Spinal cord (tissue), 10 donors: ENCODE measurements around the gene NOL4L. TPM values are rescaled to one million over a fixed set of nuclear protein-coding genes. Genes with fewer than 3 reads are reported as not detected.

ENCODE experiments used
- DNase-seq, 6 donors: peaks; one replicate each; pipeline versions ENCODE4 v3.0.0 to v3.0.0-alpha.2; 2013 to 2015; ENCODE audit warnings: low spot score in 6 of 6, low read depth in 4 of 6
- H3K27ac ChIP-seq: one replicate; pipeline ENCODE4 v1.5.1; 2013; ENCODE audit warnings: low read depth, low read length, control low read depth
- H3K27me3 ChIP-seq: one replicate; pipeline ENCODE4 v1.6.1; 2013; ENCODE audit warnings: low read length; ENCODE audit not compliant: control insufficient read depth, insufficient read depth
- H3K36me3 ChIP-seq: one replicate; pipeline ENCODE4 v1.6.1; 2013; ENCODE audit warnings: low read length; ENCODE audit not compliant: control insufficient read depth, insufficient read depth
- H3K4me1 ChIP-seq: one replicate; pipeline ENCODE4 v1.6.1; 2013; ENCODE audit warnings: low read length; ENCODE audit not compliant: control insufficient read depth, insufficient read depth
- H3K4me3 ChIP-seq: one replicate; pipeline ENCODE4 v1.5.1; 2013; ENCODE audit warnings: low read depth, low read length, control low read depth
- H3K9me3 ChIP-seq: one replicate; pipeline ENCODE4 v1.6.1; 2013; ENCODE audit warnings: low read length; ENCODE audit not compliant: control insufficient read depth, insufficient read depth
- WGBS: methylation state at CpG from one replicate; pipeline ENCODE4 v1.1.5; 2013; ENCODE audit warnings: missing lambda C conversion rate; ENCODE audit not compliant: insufficient coverage; 5-methylcytosine and 5-hydroxymethylcytosine counted together
- polyA plus RNA-seq, 2 donors: library from polyadenylated mRNA; unstranded; fragments of 120-200 nt; gene quantifications; one replicate each; pipeline ENCODE4 v1.2.1, GENCODE V29; 2013; ENCODE audit not compliant: insufficient read length in 2 of 2
- total RNA-seq, 2 donors: library from RNA; depleted of rRNA in 1 of 2; stranded (reverse); fragments of 120-200 nt in 1 of 2; fragments of >200 nt in 1 of 2; gene quantifications; one replicate each; pipeline versions ENCODE4 v1.2.3 to v1.2.4, GENCODE V29; 2013 to 2014
- donor health status: healthy.

Gene NOL4L
- total and polyA plus RNA-seq, 4 donors, result 13.3 to 67.6 (median 44.5) TPM

DNA sequence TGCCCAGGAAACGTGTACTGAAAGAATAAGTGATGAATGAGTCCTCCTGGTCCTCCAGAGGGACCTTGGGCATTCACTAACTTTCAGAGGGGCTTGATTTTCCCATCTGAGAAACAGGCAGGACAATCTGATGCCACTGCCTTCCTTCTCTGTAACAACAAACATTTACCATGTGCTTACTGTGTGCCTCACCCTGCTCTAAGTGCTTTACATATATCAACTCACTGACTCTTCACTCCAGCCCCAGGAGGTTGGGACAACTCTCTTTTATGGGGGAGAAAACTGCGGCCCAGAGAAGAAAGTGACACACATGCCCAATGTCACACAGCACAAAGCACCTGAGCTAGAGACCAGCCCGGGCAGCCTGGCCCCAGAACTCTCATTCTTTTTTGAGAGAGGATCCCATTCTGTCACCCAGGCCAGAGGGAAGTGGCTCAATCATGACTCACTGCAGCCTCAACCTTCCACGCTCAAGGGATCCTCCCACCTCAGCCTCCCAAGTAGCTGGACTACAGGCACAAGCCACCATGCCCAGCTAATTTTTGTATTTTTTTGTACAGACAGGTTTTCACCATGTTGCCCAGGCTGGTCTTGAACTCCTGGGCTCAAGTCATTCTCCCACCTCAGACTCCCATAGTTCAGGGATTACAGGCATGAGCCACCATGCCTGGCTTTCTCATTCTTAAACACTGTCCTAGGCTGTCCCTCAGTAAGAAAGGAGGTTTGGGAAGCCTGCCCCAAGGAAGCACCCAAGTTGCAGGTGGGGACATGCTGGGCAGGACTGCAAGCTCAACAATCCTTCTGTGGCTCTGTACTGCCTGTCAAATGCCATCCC is 38.0 kb downstream of the NOL4L start:
- H3K9me3 ChIP-seq, result peaks cover 2% of the 10 kb centered on the region
- 80% methylated on average over 4 of the region's 4 CpGs for WGBS
- no peak for DNase-seq

GRCh38 chr20:32544893-32545840 is 40.0 kb downstream of the NOL4L start:
- no peak overlapping the region for H3K4me3 ChIP-seq
- H3K27me3 ChIP-seq, result no peaks in the 10 kb centered on the region
- H3K9me3 ChIP-seq, result peaks cover 2% of the 10 kb centered on the region
- WGBS, result 71% methylated on average over 12 of the region's 13 CpGs
- H3K36me3 ChIP-seq, result peaks cover 7% of the 10 kb centered on the region
- H3K27ac ChIP-seq, result no peak overlapping the region
- H3K4me1 ChIP-seq, result peaks cover 31% of the 10 kb centered on the region
- DNase-seq, result no peak

More for the DNA sequence above, 38.0 kb downstream of the NOL4L start:
- Histone ChIP-seq H3K4me3 (no peak overlapping the region), H3K4me1 (peaks cover 13% of the 10 kb centered on the region), H3K27ac (no peak overlapping the region), H3K27me3 (no peaks in the 10 kb centered on the region), H3K36me3 (peaks cover 3% of the 10 kb centered on the region)

- Histone ChIP-seq H3K4me1 (peaks cover 37% of the 10 kb centered on the region), H3K4me3 (no peak overlapping the region), H3K9me3 (no peaks in the 10 kb centered on the region), H3K36me3 (peaks cover 7% of the 10 kb centered on the region), H3K27ac (no peak overlapping the region), H3K27me3 (no peaks in the 10 kb centered on the region)
- no peak for DNase-seq
- WGBS, result 87% methylated on average over 4 of the region's 5 CpGs
Measured at GRCh38 chr20:32544260-32544722, 40.8 kb downstream of the NOL4L start.

GRCh38 chr20:32543570-32544259 is 41.4 kb downstream of the NOL4L start:
- Histone ChIP-seq H3K4me1 (peaks cover 43% of the 10 kb centered on the region), H3K27ac (no peak overlapping the region), H3K36me3 (peaks cover 7% of the 10 kb centered on the region), H3K27me3 (no peaks in the 10 kb centered on the region), H3K9me3 (no peaks in the 10 kb centered on the region), H3K4me3 (no peak overlapping the region)
- no peak for DNase-seq
- WGBS, result 86% methylated on average over 15 of the region's 15 CpGs

DNA sequence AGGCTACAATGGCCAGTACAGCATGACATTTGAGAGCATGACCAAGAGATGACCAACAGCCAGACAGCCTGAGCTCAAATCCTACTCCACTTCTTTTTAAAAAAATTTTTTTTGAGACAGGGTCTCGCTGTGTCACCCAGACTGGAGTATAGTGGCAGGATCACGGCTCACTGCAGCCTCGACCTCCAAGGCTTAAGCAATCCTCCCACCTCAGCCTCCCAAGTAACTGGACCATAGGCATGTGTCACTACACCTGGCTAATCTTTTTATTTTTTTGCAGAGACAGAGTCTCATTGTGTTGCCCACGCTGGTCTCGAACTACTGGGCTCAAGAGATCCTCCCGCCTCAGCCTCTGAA is 42.9 kb downstream of the NOL4L start:
- DNase-seq, result no peak
- Histone ChIP-seq H3K4me1 (peaks cover 58% of the 10 kb centered on the region), H3K9me3 (no peaks in the 10 kb centered on the region), H3K36me3 (peaks cover 7% of the 10 kb centered on the region), H3K27ac (peak overlapping the region; percentile 61), H3K4me3 (no peak overlapping the region), H3K27me3 (no peaks in the 10 kb centered on the region)
- 94% methylated on average over 6 of the region's 6 CpGs for WGBS

- H3K36me3 ChIP-seq, result peaks cover 7% of the 10 kb centered on the region
- WGBS, result 39% methylated on average over 15 of the region's 21 CpGs
- no peak overlapping the region for H3K4me3 ChIP-seq
- H3K9me3 ChIP-seq, result no peaks in the 10 kb centered on the region
- H3K27ac ChIP-seq, result peak overlapping the region; percentile 61
- peaks cover 62% of the 10 kb centered on the region for H3K4me1 ChIP-seq
- no peaks in the 10 kb centered on the region for H3K27me3 ChIP-seq
- DNase-seq, result peak in 1 of 6 donors; percentile 73
Measured at GRCh38 chr20:32541323-32542258, 43.5 kb downstream of the NOL4L start.

DNA sequence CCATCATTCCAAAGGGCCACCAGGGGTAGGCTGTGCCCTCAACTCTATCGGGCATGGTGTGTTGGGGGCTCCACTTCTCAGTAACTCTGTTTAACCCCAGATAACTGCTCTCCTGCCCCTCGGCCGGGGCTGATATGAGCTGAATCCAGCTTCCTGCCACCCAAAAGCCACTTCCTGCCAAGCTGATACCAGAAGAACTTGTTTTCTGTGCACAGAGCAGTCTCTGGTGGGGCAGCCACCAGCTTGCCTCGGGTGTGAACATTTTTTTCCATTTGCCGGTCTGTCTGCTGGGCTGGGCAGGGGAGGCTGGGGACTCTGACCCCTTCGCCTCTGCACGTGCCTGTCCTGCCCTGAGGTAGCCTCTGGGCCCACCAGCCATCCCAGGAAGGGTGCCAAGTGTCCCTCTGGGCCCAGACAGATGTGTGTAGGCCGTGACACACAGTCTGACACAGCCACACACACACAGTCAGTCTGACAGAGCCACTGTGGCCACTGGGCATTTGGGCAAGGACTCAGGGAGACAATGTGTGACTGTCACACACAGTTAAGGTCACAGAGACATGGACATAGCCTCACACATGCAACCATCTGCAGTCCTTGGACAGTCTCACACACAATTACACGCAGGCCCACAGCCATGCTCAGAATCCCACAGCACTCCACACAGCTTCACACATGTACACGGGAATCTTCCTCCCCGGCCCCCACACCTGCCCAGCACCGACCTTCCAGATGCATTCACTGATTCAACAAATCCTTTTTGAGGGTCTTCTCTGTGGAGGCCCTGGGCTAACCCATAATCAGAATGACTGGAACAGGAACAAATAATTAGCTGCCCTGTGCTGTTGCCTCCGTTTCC is 45.1 kb downstream of the NOL4L start:
- Histone ChIP-seq H3K27ac (no peak overlapping the region), H3K4me3 (no peak overlapping the region), H3K36me3 (peaks cover 7% of the 10 kb centered on the region), H3K9me3 (no peaks in the 10 kb centered on the region), H3K27me3 (no peaks in the 10 kb centered on the region), H3K4me1 (peaks cover 66% of the 10 kb centered on the region)
- WGBS, result 75% methylated on average over 11 of the region's 13 CpGs
- DNase-seq, result no peak
